OCI-LY1 (cell line): ENCODE results near the gene TESPA1.

Experiments used
- H2AFZ ChIP-seq: fragments of 200-600 bp; sonication (generic), shearing (Covaris generic); 2 replicates; pipeline ENCODE4 v1.6.0; 2014; ENCODE audit warnings: antibody characterized with exemption, mild to moderate bottlenecking, low read length
- H3F3A ChIP-seq: fragments of 200-600 bp; sonication (generic), shearing (Covaris generic); 2 replicates; pipeline ENCODE4 v1.6.0; 2014; ENCODE audit warnings: mild to moderate bottlenecking, antibody characterized with exemption, low read length, moderate library complexity; ENCODE audit not compliant: insufficient read depth
- H3K27ac ChIP-seq: fragments of 200-600 bp; sonication (generic); 2 replicates; pipeline ENCODE4 v1.5.1; 2014; ENCODE audit warnings: low read length, mixed run types, mild to moderate bottlenecking, low read depth; ENCODE audit not compliant: poor library complexity, severe bottlenecking
- H3K27me3 ChIP-seq: fragments of 200-600 bp; sonication (generic); 2 replicates; pipeline ENCODE4 v1.6.0; 2014; ENCODE audit warnings: antibody characterized with exemption, mild to moderate bottlenecking, low read length, moderate library complexity; ENCODE audit not compliant: insufficient read depth
- H3K36me3 ChIP-seq: fragments of 200-600 bp; sonication (generic); 2 replicates; pipeline ENCODE4 v1.6.1; 2014; ENCODE audit warnings: mild to moderate bottlenecking, antibody characterized with exemption, low read length, moderate library complexity, mixed read lengths; ENCODE audit not compliant: insufficient read depth
- H3K4me1 ChIP-seq: fragments of 200-600 bp; sonication (generic); 2 replicates; pipeline ENCODE4 v1.5.1; 2014; ENCODE audit warnings: mild to moderate bottlenecking, low read length, moderate library complexity; ENCODE audit not compliant: insufficient read depth, severe bottlenecking
- H3K4me2 ChIP-seq: fragments of 200-600 bp; sonication (generic), shearing (Covaris generic); 2 replicates; pipeline ENCODE4 v1.6.1; 2014; ENCODE audit warnings: low read length
- H3K4me3 ChIP-seq: fragments of 200-600 bp; sonication (generic); 2 replicates; pipeline ENCODE4 v1.5.1; 2014; ENCODE audit warnings: low read length, low read depth, mild to moderate bottlenecking, mixed read lengths; ENCODE audit not compliant: poor library complexity, severe bottlenecking
- H3K79me2 ChIP-seq: fragments of 200-600 bp; shearing (Covaris generic); 2 replicates; pipeline ENCODE4 v1.6.1; 2016; ENCODE audit warnings: mixed run types, low read length, mixed read lengths; ENCODE audit not compliant: insufficient read depth
- H3K9ac ChIP-seq: fragments of 200-600 bp; sonication (generic), shearing (Covaris generic); 2 replicates; pipeline ENCODE4 v1.6.1; 2014; ENCODE audit warnings: mild to moderate bottlenecking, low read length, mixed read lengths
- H3K9me2 ChIP-seq: fragments of 200-600 bp; sonication (generic), shearing (Covaris generic); 2 replicates; pipeline ENCODE4 v1.6.1; 2014; ENCODE audit warnings: low read depth, mild to moderate bottlenecking, low read length, mixed read lengths
- H3K9me3 ChIP-seq: fragments of 200-600 bp; shearing (Covaris generic); 2 replicates; pipeline ENCODE4 v1.6.1; 2014; ENCODE audit warnings: low read length, mixed read lengths
- H4K20me1 ChIP-seq: fragments of 200-600 bp; sonication (generic), shearing (Covaris generic); 2 replicates; pipeline ENCODE4 v1.6.0; 2016; ENCODE audit warnings: mild to moderate bottlenecking, low read length; ENCODE audit not compliant: insufficient read depth
- EZH2 ChIP-seq: fragments of 200-600 bp; sonication (generic), shearing (Covaris generic); IDR thresholded peaks from 2 replicates; pipeline ENCODE4 v1.8.0; 2017; ENCODE audit warnings: borderline replicate concordance, mixed run types, mild to moderate bottlenecking, antibody characterized with exemption, low read length, moderate library complexity, mixed read lengths
- TF ChIP-seq, protein P1 (sequence below): fragments of 200-600 bp; sonication (generic), shearing (Covaris generic); IDR thresholded peaks from 2 replicates; pipeline ENCODE4 v1.5.1; 2017; ENCODE audit warnings: mild to moderate bottlenecking, antibody characterized with exemption, low read length, moderate library complexity, mixed read lengths

TESPA1 gene

DNA sequence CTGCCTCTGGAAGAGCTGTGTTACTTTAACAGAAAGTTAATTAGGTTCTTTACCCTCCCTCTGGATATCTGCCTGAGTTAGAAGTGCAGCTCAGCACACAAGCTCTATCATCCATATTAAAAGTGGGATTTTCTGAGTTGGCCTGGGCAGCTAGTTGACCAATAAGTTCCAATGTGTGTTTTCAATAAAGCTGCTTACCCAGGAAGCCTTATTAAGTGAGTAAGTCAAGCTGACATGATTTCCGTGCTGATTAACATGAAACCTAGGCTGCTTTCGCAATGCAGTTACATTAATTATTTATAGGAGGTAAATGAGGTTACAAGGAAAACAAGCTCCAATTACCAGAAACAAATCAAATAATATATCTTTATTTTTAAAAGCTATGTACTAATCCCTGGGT, 40.0 kb upstream of the TESPA1 start:
- Histone ChIP-seq H3K4me1 (no peaks in the 10 kb centered on the region), H3K9me2 (no peaks in the 10 kb centered on the region), H3K4me2 (no peak overlapping the region), H4K20me1 (no peaks in the 10 kb centered on the region), H2AFZ (no peak overlapping the region), H3K27ac (no peak overlapping the region), H3K36me3 (no peaks in the 10 kb centered on the region), H3K79me2 (no peaks in the 10 kb centered on the region), H3K9me3 (no peaks in the 10 kb centered on the region), H3K27me3 (no peaks in the 10 kb centered on the region), H3K9ac (no peak overlapping the region), H3K4me3 (no peak overlapping the region), H3F3A (no peaks in the 10 kb centered on the region)
- TF ChIP-seq, protein P1, sequence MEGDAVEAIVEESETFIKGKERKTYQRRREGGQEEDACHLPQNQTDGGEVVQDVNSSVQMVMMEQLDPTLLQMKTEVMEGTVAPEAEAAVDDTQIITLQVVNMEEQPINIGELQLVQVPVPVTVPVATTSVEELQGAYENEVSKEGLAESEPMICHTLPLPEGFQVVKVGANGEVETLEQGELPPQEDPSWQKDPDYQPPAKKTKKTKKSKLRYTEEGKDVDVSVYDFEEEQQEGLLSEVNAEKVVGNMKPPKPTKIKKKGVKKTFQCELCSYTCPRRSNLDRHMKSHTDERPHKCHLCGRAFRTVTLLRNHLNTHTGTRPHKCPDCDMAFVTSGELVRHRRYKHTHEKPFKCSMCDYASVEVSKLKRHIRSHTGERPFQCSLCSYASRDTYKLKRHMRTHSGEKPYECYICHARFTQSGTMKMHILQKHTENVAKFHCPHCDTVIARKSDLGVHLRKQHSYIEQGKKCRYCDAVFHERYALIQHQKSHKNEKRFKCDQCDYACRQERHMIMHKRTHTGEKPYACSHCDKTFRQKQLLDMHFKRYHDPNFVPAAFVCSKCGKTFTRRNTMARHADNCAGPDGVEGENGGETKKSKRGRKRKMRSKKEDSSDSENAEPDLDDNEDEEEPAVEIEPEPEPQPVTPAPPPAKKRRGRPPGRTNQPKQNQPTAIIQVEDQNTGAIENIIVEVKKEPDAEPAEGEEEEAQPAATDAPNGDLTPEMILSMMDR, result no peak
- TF ChIP-seq EZH2, result no peak

DNA sequence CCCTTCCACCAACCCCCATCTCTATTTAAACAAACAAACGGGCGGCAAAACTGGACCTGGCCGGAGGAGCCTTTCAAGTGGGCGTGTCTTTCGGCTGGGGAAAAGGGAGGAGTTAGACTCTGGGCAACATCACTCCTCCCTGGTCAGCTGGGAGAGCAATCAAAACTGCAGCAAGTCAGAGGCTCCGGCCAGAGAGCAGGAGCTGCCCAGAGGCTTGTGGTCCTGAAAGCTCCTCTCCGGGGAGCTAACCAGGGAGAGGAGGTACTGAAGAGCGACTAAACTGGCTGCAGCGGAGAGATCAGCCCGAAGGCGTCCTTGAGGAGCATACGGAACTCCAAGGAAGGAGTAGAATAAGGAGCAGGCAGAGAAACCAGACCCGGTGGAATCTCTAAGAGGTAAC, 35.2 kb upstream of the TESPA1 start, which contains the start of gene NEUROD4:
Gene NEUROD4 (plus strand): TSS at position 191 of the 400 bp plus-strand sequence. CDS start 6,466 bp downstream, outside the sequence.
- H2AFZ ChIP-seq, result no peak within 1 kb of the TSS
- H3K9me3 ChIP-seq, result no peaks in the 10 kb centered on the region
- TF ChIP-seq, protein P1, result no peak
- no peak for TF ChIP-seq EZH2
- no peaks in the 10 kb centered on the region for H3K4me1 ChIP-seq
- no peaks in the 10 kb centered on the region for H3K9me2 ChIP-seq
- no peak within 1 kb of the TSS for H3K4me2 ChIP-seq
- no peak within 1 kb of the TSS for H3K27ac ChIP-seq
- H3K9ac ChIP-seq, result no peak within 1 kb of the TSS
- no peaks in the 10 kb centered on the region for H3K79me2 ChIP-seq
- H3K4me3 ChIP-seq, result no peak within 1 kb of the TSS
- no peaks in the 10 kb centered on the region for H3K27me3 ChIP-seq
- no peaks in the 10 kb centered on the region for H3K36me3 ChIP-seq
- H3F3A ChIP-seq, result no peaks in the 10 kb centered on the region
- H4K20me1 ChIP-seq, result no peaks in the 10 kb centered on the region

DNA sequence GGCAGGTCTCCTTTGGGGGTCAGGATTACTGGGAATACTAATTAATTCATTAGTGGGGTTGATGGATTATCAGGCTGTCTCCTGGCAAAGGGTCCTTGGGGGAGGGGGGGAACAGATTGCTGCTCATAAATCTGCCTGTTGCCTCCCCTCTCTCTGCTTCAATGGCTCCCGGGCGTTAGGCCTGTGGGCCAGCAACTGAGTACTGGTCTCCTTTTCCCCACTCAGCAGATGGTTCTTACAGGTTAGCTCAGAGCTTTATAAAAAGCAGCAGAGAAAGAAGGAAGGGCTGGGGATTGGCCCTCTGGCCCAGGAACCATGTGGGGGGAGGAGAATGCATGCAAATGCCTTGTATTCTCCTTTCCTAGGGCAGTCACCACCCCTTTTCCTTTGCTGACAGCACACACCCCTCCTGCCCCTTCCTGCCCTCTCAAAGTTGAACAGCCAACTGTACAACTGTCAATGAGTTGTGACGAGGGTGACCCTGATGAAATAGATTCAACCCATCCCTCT, 32.9 kb upstream of the TESPA1 start:
- Histone ChIP-seq H3K4me1 (no peaks in the 10 kb centered on the region), H3K9me3 (no peaks in the 10 kb centered on the region), H3K9ac (no peak overlapping the region), H3K4me2 (no peak overlapping the region), H4K20me1 (no peaks in the 10 kb centered on the region), H2AFZ (no peak overlapping the region), H3K4me3 (no peak overlapping the region), H3K36me3 (no peaks in the 10 kb centered on the region), H3K9me2 (no peaks in the 10 kb centered on the region), H3F3A (no peaks in the 10 kb centered on the region), H3K79me2 (no peaks in the 10 kb centered on the region), H3K27ac (no peak overlapping the region), H3K27me3 (no peaks in the 10 kb centered on the region)
- TF ChIP-seq, protein P1, result no peak
- TF ChIP-seq EZH2, result no peak
